ENCODE results near the gene CCDC33.

GRCh38 chr15:74196175-74196574 is 40.0 kb upstream of the CCDC33 start:
- TF ChIP-seq POLR2AphosphoS5 (IDR thresholded peaks at IDR 0.05) (no peak), CTCF (IDR thresholded peaks at IDR 0.05) (no peak)
